Fibroblast of mammary gland (primary cell): ENCODE results near the gene ERC1.
A peak's percentile ranks its signal among the peaks of the same experiment; 100 is the strongest.
"Not testable (repeated sequence)": the region's sequence is repeated elsewhere in the genome, so short reads cannot be mapped to it uniquely, and the experiment has no call there.

Experiments
- DNase-seq: peaks from one replicate; pipeline ENCODE4 v3.0.0-alpha.2; 2010; ENCODE audit warnings: low read depth
- H3K4me3 ChIP-seq: 2 replicates; pipeline ENCODE4 v1.5.1; 2011; ENCODE audit warnings: low read depth, mild to moderate bottlenecking, low read length, moderate library complexity; ENCODE audit not compliant: control insufficient read depth
- CTCF ChIP-seq: conservative IDR thresholded peaks from 2 replicates; pipeline ENCODE4 v1.5.1; 2011; ENCODE audit warnings: low read depth, low read length, inconsistent platforms; ENCODE audit not compliant: control insufficient read depth, insufficient read depth

Gene ERC1

GRCh38 chr12:1332327-1332726 lies 341.3 kb downstream of the ERC1 start:
- TF ChIP-seq CTCF = no peak
- no peak for DNase-seq
- no peak overlapping the region for H3K4me3 ChIP-seq

GRCh38 chr12:1338483-1339177 lies 347.6 kb downstream of the ERC1 start:
- no peak overlapping the region for H3K4me3 ChIP-seq
- no peak for TF ChIP-seq CTCF
- DNase-seq = no peak

GRCh38 chr12:1339178-1339541 lies 348.1 kb downstream of the ERC1 start:
- DNase-seq, H3K4me3 ChIP-seq: not testable (repeated sequence)

GRCh38 chr12:1339618-1340319 lies 348.7 kb downstream of the ERC1 start:
- DNase-seq = no peak
- H3K4me3 ChIP-seq = no peak overlapping the region
- TF ChIP-seq CTCF = no peak

GRCh38 chr12:1341270-1341669 lies 350.2 kb downstream of the ERC1 start:
- not testable (repeated sequence) for H3K4me3 ChIP-seq, DNase-seq

- DNase-seq = no peak
- H3K4me3 ChIP-seq = no peak overlapping the region
- no peak for TF ChIP-seq CTCF
These were observed 352.4 kb downstream of the ERC1 start for GRCh38 chr12:1343422-1343821.

GRCh38 chr12:1344245-1344644 lies 353.2 kb downstream of the ERC1 start:
- TF ChIP-seq CTCF = no peak
- DNase-seq = no peak
- no peak overlapping the region for H3K4me3 ChIP-seq

- no peak for TF ChIP-seq CTCF
- H3K4me3 ChIP-seq = no peak overlapping the region
- peak; percentile 62 for DNase-seq
These were observed 355.1 kb downstream of the ERC1 start for GRCh38 chr12:1346126-1346525.
